ENCODE measurements around the gene DAB1. TPM values are rescaled to one million over a fixed set of nuclear protein-coding genes. Genes with fewer than 3 reads are reported as not detected.

Gene DAB1
- total RNA-seq, 1 donor from 2014 or later, result 19.1 TPM

GRCh38 chr1:57329001-57329527 lies 94.8 kb downstream of the DAB1 start:
- H3K36me3 Mint-ChIP-seq (ENCODE audit: low read depth, unreplicated experiment), result no peaks in the 10 kb centered on the region
- no peak overlapping the region for H3K4me3 Mint-ChIP-seq (ENCODE audit: unreplicated experiment)
- peaks cover 2% of the 10 kb centered on the region for H3K4me1 Mint-ChIP-seq (ENCODE audit: unreplicated experiment)

GRCh38 chr1:57327946-57328345 lies 95.9 kb downstream of the DAB1 start:
- H3K4me1 Mint-ChIP-seq (ENCODE audit: unreplicated experiment), result no peaks in the 10 kb centered on the region
- peaks cover 5% of the 10 kb centered on the region for H3K27me3 Mint-ChIP-seq (ENCODE audit: unreplicated experiment)
- no peak overlapping the region for H3K4me3 Mint-ChIP-seq (ENCODE audit: unreplicated experiment)
- H3K27ac Mint-ChIP-seq (ENCODE audit: unreplicated experiment), result no peak overlapping the region
- no peaks in the 10 kb centered on the region for H3K36me3 Mint-ChIP-seq (ENCODE audit: low read depth, unreplicated experiment)
- no peak for TF ChIP-seq CTCF (IDR thresholded peaks at IDR 0.05; ENCODE audit: unreplicated experiment)
- no peak for DNase-seq (ENCODE audit: low spot score)
- no peaks in the 10 kb centered on the region for H3K9me3 Mint-ChIP-seq (ENCODE audit: unreplicated experiment)

More at GRCh38 chr1:57329001-57329527, 94.8 kb downstream of the DAB1 start:
- Mint-ChIP-seq H3K27me3 (ENCODE audit: unreplicated experiment) (peaks cover 5% of the 10 kb centered on the region), H3K9me3 (ENCODE audit: unreplicated experiment) (no peaks in the 10 kb centered on the region), H3K27ac (ENCODE audit: unreplicated experiment) (no peak overlapping the region)
- DNase-seq (ENCODE audit: low spot score), result no peak
- TF ChIP-seq CTCF (IDR thresholded peaks at IDR 0.05; ENCODE audit: unreplicated experiment), result no peak

GRCh38 chr1:57327336-57327735 lies 96.5 kb downstream of the DAB1 start:
- Mint-ChIP-seq H3K36me3 (ENCODE audit: low read depth, unreplicated experiment) (no peaks in the 10 kb centered on the region), H3K27ac (ENCODE audit: unreplicated experiment) (no peak overlapping the region), H3K27me3 (ENCODE audit: unreplicated experiment) (peaks cover 5% of the 10 kb centered on the region), H3K4me3 (ENCODE audit: unreplicated experiment) (no peak overlapping the region), H3K4me1 (ENCODE audit: unreplicated experiment) (no peaks in the 10 kb centered on the region), H3K9me3 (ENCODE audit: unreplicated experiment) (no peaks in the 10 kb centered on the region)
- no peak for TF ChIP-seq CTCF (IDR thresholded peaks at IDR 0.05; ENCODE audit: unreplicated experiment)
- DNase-seq (ENCODE audit: low spot score), result no peak

GRCh38 chr1:57325536-57325935 lies 98.3 kb downstream of the DAB1 start:
- Mint-ChIP-seq H3K9me3 (ENCODE audit: unreplicated experiment) (no peaks in the 10 kb centered on the region), H3K27me3 (ENCODE audit: unreplicated experiment) (peaks cover 5% of the 10 kb centered on the region), H3K4me3 (ENCODE audit: unreplicated experiment) (no peak overlapping the region), H3K27ac (ENCODE audit: unreplicated experiment) (no peak overlapping the region), H3K4me1 (ENCODE audit: unreplicated experiment) (no peaks in the 10 kb centered on the region), H3K36me3 (ENCODE audit: low read depth, unreplicated experiment) (no peaks in the 10 kb centered on the region)
- TF ChIP-seq CTCF (IDR thresholded peaks at IDR 0.05; ENCODE audit: unreplicated experiment), result no peak
- DNase-seq (ENCODE audit: low spot score), result no peak

GRCh38 chr1:57325117-57325516 lies 98.7 kb downstream of the DAB1 start:
- Mint-ChIP-seq H3K27me3 (ENCODE audit: unreplicated experiment) (peaks cover 5% of the 10 kb centered on the region), H3K4me1 (ENCODE audit: unreplicated experiment) (no peaks in the 10 kb centered on the region), H3K4me3 (ENCODE audit: unreplicated experiment) (no peak overlapping the region), H3K36me3 (ENCODE audit: low read depth, unreplicated experiment) (no peaks in the 10 kb centered on the region), H3K9me3 (ENCODE audit: unreplicated experiment) (no peaks in the 10 kb centered on the region), H3K27ac (ENCODE audit: unreplicated experiment) (no peak overlapping the region)
- no peak for DNase-seq (ENCODE audit: low spot score)
- TF ChIP-seq CTCF (IDR thresholded peaks at IDR 0.05; ENCODE audit: unreplicated experiment), result no peak

All from endothelial cell (in vitro differentiated cells).